Astrocyte of the cerebellum (primary cell): ENCODE data around the gene CACNG4.

ENCODE experiments used
- DNase-seq: peaks from one replicate; pipeline ENCODE4 v3.0.0-alpha.2; 2011; ENCODE audit warnings: low read depth
- H3K4me3 ChIP-seq: 2 replicates; pipeline ENCODE4 v1.5.1; 2011; ENCODE audit warnings: mild to moderate bottlenecking, low read depth, low read length, moderate library complexity
- in situ Hi-C: cut with HindIII; loops from 2 replicates; pipeline ENCODE4 v1.10.0; 2017; ENCODE audit warnings: low sequenced_read_pairs
- TF ChIP-seq, protein P1 (sequence below): IDR thresholded peaks from 2 replicates; pipeline ENCODE4 v1.5.1; 2012; ENCODE audit warnings: low read length, low read depth, moderate library complexity, mild to moderate bottlenecking; ENCODE audit errors: missing control alignments

CACNG4 gene

DNA sequence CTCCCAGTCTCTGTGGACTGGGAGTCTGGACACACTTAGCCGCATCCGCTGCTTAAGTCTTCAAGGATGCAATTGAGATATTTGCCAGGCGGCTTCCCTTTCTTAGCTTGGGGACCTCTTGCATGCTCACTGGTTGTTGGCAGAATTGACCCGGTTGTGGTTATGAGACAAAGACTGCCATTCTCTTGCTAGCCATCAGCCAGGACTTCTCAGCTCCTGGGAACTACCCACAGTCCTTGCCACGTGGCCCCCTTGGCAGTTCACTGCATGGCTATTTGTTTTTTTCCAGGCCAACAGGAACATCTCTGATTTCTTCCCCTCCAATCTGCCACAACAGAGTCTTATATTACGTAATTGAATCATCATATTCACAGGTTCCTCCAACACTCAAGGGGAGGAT lies 25.5 kb downstream of the CACNG4 start:
- TF ChIP-seq, protein P1, sequence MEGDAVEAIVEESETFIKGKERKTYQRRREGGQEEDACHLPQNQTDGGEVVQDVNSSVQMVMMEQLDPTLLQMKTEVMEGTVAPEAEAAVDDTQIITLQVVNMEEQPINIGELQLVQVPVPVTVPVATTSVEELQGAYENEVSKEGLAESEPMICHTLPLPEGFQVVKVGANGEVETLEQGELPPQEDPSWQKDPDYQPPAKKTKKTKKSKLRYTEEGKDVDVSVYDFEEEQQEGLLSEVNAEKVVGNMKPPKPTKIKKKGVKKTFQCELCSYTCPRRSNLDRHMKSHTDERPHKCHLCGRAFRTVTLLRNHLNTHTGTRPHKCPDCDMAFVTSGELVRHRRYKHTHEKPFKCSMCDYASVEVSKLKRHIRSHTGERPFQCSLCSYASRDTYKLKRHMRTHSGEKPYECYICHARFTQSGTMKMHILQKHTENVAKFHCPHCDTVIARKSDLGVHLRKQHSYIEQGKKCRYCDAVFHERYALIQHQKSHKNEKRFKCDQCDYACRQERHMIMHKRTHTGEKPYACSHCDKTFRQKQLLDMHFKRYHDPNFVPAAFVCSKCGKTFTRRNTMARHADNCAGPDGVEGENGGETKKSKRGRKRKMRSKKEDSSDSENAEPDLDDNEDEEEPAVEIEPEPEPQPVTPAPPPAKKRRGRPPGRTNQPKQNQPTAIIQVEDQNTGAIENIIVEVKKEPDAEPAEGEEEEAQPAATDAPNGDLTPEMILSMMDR = no peak
- no peak overlapping the region for H3K4me3 ChIP-seq
- in situ Hi-C loops = no loop called here
- no peak for DNase-seq

DNA sequence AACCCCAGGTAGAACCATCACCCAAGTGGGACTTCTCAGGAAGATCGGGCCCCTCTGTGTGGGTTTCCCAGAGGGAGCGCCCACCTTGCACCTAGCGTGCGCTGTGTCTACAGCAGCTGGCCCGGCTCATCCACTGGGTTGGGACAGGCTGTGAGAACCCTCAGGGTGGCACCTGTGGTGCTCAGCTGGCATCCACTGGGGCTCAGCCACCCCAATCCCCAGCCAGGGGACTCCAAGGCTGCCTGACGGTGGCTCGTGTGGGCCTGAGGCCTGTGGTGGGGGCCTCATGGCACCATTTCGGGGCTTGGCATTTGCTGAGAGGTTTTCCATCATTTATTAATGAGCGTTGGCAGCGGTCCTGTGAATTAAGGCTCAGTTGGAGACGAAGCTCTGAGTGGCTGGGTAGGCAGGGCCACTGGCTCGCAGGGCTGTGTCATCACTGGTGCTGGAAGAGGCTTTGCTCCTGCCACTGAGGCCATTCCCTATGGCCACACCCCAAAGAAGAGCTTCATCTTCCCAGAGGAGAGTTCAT lies 28.5 kb downstream of the CACNG4 start:
- TF ChIP-seq, protein P1 = no peak
- no peak for DNase-seq
- in situ Hi-C loops = no loop called here

DNA sequence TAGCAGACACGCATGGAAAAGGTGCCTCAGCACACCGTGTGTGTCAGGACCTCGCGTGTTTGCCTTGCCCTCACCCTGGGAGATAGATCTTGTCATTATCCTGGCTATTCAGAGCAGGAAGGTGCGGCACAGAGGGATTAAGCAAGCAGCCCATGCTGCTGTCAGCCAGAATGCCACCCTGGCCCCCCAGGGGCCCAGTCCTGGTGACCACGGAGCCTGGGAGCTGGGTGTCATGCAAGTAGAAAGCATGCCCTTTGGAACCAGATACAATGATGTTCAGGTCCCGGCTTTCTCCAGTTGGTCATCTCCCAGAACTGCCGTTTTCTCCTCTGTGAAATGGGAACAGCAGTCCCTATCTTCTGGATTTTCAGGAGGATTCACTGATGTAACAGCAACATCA lies 29.9 kb downstream of the CACNG4 start:
- H3K4me3 ChIP-seq = no peak overlapping the region
- in situ Hi-C loops = no loop called here
- no peak for DNase-seq
- TF ChIP-seq, protein P1 = no peak

More for the DNA sequence above, 28.5 kb downstream of the CACNG4 start:
- no peak overlapping the region for H3K4me3 ChIP-seq

DNA sequence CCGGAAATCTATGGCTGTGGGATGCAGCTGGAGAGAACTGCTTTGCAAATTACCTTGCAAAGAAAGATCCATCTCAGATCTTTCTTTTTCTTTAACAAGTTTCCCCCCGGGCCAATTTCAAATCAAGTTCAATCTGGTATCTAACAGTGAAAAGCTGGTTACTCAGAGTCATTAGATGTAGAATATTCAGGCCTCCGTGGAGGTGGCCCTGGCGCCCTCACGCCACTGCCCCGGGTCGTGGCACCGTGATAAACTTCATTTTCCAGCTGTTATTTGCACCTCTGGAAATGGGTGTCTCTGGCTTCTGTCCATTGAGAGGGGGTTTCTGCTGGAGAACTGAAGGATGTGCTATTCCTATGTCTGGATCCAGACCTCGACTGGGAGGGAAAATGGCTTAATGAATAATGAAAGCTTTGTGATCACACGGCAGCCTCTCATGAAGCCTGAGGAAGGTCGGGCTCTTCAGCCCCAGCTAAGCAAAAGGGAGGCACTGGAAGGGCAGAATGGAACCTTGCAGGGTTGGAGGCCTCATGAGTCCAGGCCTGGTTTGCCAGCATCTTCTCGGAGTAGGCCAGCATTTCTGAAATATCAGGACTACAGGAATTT lies 30.5 kb downstream of the CACNG4 start:
- TF ChIP-seq, protein P1 = no peak
- DNase-seq = no peak
- in situ Hi-C loops = no loop called here
- no peak overlapping the region for H3K4me3 ChIP-seq

DNA sequence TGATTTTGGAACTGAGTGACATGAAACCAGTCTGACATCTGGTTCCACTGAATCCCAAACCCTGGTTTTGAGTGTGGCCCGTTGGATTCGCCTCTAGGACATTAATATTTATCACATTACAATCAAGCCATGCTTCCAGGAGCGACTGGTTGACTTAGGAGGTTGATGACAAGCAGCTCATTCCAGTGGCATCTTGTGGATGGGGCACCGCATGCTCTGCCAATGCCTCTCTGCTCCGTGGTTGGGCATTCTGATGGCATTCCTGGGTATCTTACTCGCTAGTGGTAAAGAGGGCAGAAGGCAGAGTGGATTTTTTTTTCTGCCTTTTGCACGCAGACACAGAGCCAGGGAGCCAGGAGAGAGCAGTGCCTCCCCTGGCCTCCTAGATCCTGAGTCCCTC lies 31.4 kb downstream of the CACNG4 start:
- no peak for DNase-seq
- TF ChIP-seq, protein P1 = no peak
- in situ Hi-C loops = no loop called here
- no peak overlapping the region for H3K4me3 ChIP-seq

DNA sequence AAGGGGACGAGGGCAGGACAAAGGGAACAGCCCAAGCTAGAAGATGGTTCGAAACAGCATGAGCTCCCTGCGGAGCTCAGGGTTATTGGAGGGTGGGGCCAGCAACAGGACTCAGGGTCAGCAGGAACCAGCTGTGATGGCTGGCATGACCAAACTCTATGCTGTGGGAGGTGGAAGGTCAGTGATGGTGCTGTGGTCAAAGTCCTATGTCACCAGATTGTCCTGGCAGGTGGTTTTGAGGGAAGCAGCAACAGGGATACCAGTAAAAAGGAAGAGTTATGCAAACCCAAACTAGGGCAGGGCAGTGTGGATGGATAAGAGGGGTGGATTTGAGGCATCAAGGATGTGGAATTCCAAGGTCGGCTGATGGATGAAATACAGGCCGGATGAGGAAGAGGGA lies 32.4 kb downstream of the CACNG4 start:
- no peak overlapping the region for H3K4me3 ChIP-seq
- TF ChIP-seq, protein P1 = no peak
- in situ Hi-C loops = no loop called here
- no peak for DNase-seq
